D721Med (cell line): ENCODE results near the gene B4GALT5.
"Not testable (repeated sequence)": the region's sequence is repeated elsewhere in the genome, so short reads cannot be mapped to it uniquely, and the experiment has no call there.

Source experiments
- DNase-seq: peaks from one replicate; pipeline ENCODE4 v3.0.0; 2011; ENCODE audit warnings: low spot score; ENCODE audit not compliant: insufficient read length
- FAIRE-seq: peaks from 2 replicates; lab custom pipeline; 2011; peaks lifted over from hg19 to GRCh38; lab: Jason Lieb, UNC
- CTCF ChIP-seq: IDR thresholded peaks from 2 replicates; pipeline ENCODE4 v1.5.1; 2012; ENCODE audit warnings: mild to moderate bottlenecking, control low read depth; ENCODE audit not compliant: insufficient read depth; ENCODE audit errors: missing control alignments

The B4GALT5 gene

GRCh38 chr20:49729780-49730179 is 16.1 kb upstream of the B4GALT5 start:
- FAIRE-seq (no peak), DNase-seq (no peak)
- no peak for TF ChIP-seq CTCF

- FAIRE-seq (no peak), DNase-seq (no peak)
- TF ChIP-seq CTCF, result no peak
Measured at GRCh38 chr20:49727894-49728885, 14.5 kb upstream of the B4GALT5 start.

GRCh38 chr20:49727478-49727877 is 13.8 kb upstream of the B4GALT5 start:
- FAIRE-seq, result no peak
- no peak for TF ChIP-seq CTCF
- DNase-seq, result no peak

GRCh38 chr20:49725694-49726093 is 12.0 kb upstream of the B4GALT5 start:
- FAIRE-seq (no peak), DNase-seq (no peak)
- TF ChIP-seq CTCF, result no peak

GRCh38 chr20:49725224-49725606 is 11.5 kb upstream of the B4GALT5 start:
- DNase-seq, FAIRE-seq: not testable (repeated sequence)

- no peak for TF ChIP-seq CTCF
- no peak for DNase-seq
- FAIRE-seq, result no peak
Measured at GRCh38 chr20:49724408-49725223, 10.9 kb upstream of the B4GALT5 start.

GRCh38 chr20:49723758-49724157 is 10.1 kb upstream of the B4GALT5 start:
- DNase-seq, FAIRE-seq: not testable (repeated sequence)

GRCh38 chr20:49721326-49721725 is 7.6 kb upstream of the B4GALT5 start:
- DNase-seq, FAIRE-seq: not testable (repeated sequence)
